ENCODE results near the gene HDAC4.

DNA sequence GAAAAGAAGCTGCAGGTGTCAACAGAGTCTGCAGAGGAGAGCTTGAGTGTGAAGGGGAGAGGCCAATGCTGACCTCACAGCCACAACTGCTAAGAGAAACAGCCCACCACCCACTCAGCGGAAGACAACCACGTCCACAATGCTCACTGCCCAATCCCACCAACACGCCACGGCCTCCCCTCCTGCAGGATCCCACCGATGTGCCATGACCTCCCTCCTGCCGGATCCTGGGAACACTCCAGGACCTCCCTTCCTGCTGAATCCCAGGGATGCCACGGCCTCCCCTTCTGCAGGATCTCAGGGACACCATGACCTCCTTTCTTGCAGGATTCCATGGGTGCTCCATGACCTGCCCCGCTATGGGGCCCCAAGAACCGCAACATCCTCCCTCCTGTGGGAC is 285.2 kb downstream of the HDAC4 start:
- TF ChIP-seq POLR2A (IDR thresholded peaks at IDR 0.05; ENCODE audit: control extremely low read depth in 1 of 2, low read depth in 2 of 2, low read length in 2 of 2) = no peak
- TF ChIP-seq RXRA (IDR thresholded peaks at IDR 0.05; ENCODE audit: insufficient read depth, low read depth, low read length) = no peak
- TF ChIP-seq BRCA1 (IDR thresholded peaks at IDR 0.05; ENCODE audit: low read depth, low read length) = no peak
- TF ChIP-seq, protein P1, sequence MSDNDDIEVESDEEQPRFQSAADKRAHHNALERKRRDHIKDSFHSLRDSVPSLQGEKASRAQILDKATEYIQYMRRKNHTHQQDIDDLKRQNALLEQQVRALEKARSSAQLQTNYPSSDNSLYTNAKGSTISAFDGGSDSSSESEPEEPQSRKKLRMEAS (IDR thresholded peaks at IDR 0.05) = no peak
- TF ChIP-seq EZH2 (IDR thresholded peaks at IDR 0.05; ENCODE audit: low read depth, low read length, severe bottlenecking) = no peak
- no peak for TF ChIP-seq ZNF274 (IDR thresholded peaks at IDR 0.05; ENCODE audit: borderline replicate concordance, extremely low read depth, low read length)
- TF ChIP-seq, protein P2, sequence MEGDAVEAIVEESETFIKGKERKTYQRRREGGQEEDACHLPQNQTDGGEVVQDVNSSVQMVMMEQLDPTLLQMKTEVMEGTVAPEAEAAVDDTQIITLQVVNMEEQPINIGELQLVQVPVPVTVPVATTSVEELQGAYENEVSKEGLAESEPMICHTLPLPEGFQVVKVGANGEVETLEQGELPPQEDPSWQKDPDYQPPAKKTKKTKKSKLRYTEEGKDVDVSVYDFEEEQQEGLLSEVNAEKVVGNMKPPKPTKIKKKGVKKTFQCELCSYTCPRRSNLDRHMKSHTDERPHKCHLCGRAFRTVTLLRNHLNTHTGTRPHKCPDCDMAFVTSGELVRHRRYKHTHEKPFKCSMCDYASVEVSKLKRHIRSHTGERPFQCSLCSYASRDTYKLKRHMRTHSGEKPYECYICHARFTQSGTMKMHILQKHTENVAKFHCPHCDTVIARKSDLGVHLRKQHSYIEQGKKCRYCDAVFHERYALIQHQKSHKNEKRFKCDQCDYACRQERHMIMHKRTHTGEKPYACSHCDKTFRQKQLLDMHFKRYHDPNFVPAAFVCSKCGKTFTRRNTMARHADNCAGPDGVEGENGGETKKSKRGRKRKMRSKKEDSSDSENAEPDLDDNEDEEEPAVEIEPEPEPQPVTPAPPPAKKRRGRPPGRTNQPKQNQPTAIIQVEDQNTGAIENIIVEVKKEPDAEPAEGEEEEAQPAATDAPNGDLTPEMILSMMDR (IDR thresholded peaks at IDR 0.05; ENCODE audit: control extremely low read depth in 1 of 3, insufficient read depth in 1 of 3, low read depth in 1 of 3, low read length in 3 of 3) = no peak
- TF ChIP-seq EP300 (IDR thresholded peaks at IDR 0.05; ENCODE audit: borderline replicate concordance in 1 of 2, low read depth in 2 of 2, low read length in 2 of 2) = no peak
- no peak for TF ChIP-seq SRF (IDR thresholded peaks at IDR 0.05; ENCODE audit: low read depth, low read length)
- no peak for TF ChIP-seq CBX8 (IDR thresholded peaks at IDR 0.05; ENCODE audit: borderline replicate concordance, low read depth, low read length)
- no peak for TF ChIP-seq JUN (IDR thresholded peaks at IDR 0.05; ENCODE audit: low read depth, low read length)
- TF ChIP-seq NRF1 (IDR thresholded peaks at IDR 0.05; ENCODE audit: low read depth, low read length) = no peak

Measured in H1 (cell line).